Measurements from ENCODE around the gene ASIP. TPM values are rescaled to one million over a fixed set of nuclear protein-coding genes. Genes with fewer than 3 reads are reported as not detected.

Gene ASIP
- total and polyA plus RNA-seq, 7 donors, result 0.06 to 0.68 (median 0.40) TPM; not detected in 4

DNA sequence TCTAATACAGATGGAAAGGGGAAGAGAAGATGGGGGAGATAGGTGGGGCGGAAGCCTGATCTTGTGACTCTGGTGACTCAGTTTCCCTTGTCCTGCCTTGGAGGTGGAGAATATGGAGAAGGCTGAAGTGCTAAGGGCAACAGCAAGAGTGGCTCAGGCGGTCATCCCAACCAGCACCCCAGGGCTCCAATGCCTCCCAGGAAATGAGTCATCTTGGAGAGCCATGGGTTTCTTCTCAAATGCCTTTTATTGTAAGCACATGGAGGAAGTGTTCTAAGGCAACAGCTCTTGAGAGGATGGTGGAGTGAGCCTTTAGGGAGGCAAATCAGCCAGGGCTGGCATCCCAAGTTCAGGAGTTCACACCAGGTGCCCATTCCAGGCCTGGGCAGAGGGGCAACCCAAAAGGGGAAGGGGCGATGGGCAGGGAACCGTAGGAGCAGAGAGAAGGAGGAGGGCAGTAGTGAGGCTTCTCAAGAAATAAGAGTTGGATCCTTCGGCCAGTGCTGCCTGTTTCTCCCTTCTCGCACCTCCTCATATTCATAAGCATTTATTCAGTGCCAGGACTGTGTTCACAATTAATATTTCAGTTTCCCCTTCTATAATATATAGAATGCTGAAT, 75.1 kb downstream of the ASIP start:
- TF ChIP-seq, protein P1, sequence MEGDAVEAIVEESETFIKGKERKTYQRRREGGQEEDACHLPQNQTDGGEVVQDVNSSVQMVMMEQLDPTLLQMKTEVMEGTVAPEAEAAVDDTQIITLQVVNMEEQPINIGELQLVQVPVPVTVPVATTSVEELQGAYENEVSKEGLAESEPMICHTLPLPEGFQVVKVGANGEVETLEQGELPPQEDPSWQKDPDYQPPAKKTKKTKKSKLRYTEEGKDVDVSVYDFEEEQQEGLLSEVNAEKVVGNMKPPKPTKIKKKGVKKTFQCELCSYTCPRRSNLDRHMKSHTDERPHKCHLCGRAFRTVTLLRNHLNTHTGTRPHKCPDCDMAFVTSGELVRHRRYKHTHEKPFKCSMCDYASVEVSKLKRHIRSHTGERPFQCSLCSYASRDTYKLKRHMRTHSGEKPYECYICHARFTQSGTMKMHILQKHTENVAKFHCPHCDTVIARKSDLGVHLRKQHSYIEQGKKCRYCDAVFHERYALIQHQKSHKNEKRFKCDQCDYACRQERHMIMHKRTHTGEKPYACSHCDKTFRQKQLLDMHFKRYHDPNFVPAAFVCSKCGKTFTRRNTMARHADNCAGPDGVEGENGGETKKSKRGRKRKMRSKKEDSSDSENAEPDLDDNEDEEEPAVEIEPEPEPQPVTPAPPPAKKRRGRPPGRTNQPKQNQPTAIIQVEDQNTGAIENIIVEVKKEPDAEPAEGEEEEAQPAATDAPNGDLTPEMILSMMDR (IDR thresholded peaks at IDR 0.05), result no peak
- ATAC-seq (no peak), DNase-seq (no peak)
- no peak overlapping the region for H3K27ac ChIP-seq
- intact Hi-C loops (cut with DNase I), result loop anchor here (10.0 kb wide), 4 partner anchors 158 to 458 kb away; partner anchors contain the start of gene TP53INP2 (in 1 of the 2)
- no peaks in the 10 kb centered on the region for H3K36me3 ChIP-seq (ENCODE audit: insufficient read depth in 1 of 2, low read depth in 1 of 2)
- H3K4me3 ChIP-seq, result no peak overlapping the region
- H3K9me3 ChIP-seq, result no peaks in the 10 kb centered on the region
- WGBS, 3 donors, result 94 to 97% (median 94%) methylated on average over 6 of the region's 6 CpGs
- peaks cover 0 to 11% (median 3%) of the 10 kb centered on the region in 3 donors for H3K27me3 ChIP-seq (ENCODE audit: insufficient read depth in 3 of 3, low read length in 2 of 3)
- peaks cover 5% of the 10 kb centered on the region for H3K4me1 ChIP-seq

Other genes starting within 250 kb of the ASIP start
- 100 to 1,000 TPM in 2 of 4 donors, 10 to 100 TPM in 2; 92.3 to 120 (median 98.8) TPM for gene RALY, start 247.5 kb upstream of the ASIP start, total RNA-seq
- 100 to 1,000 TPM; 139 to 325 (median 151) TPM for gene RALY, start 247.5 kb upstream of the ASIP start, polyA plus RNA-seq
- 10 to 100 TPM; 49.4 to 88.9 (median 82.8) TPM for gene EIF2S2, start 129.2 kb upstream of the ASIP start, total RNA-seq
- gene EIF2S2, start 129.2 kb upstream of the ASIP start, polyA plus RNA-seq, result 100 to 1,000 TPM in 2 of 3 donors, 10 to 100 TPM in 1; 95.8 to 219 (median 192) TPM
- 10 to 100 TPM; 56.2 to 94.4 (median 82.3) TPM for gene AHCY, start 61.9 kb downstream of the ASIP start, total RNA-seq
- gene AHCY, start 61.9 kb downstream of the ASIP start, polyA plus RNA-seq, result 100 to 1,000 TPM in 1 of 3 donors, 10 to 100 TPM in 2; 82.2 to 128 (median 89.6) TPM
- 10 to 100 TPM; 36.9 to 50.3 (median 41.7) TPM for gene ITCH, start 121.8 kb downstream of the ASIP start, total RNA-seq
- gene ITCH, start 121.8 kb downstream of the ASIP start, polyA plus RNA-seq, result 10 to 100 TPM; 10.1 to 35.1 (median 14.4) TPM